Activated naive CD4-positive, alpha-beta T cell treated with anti-CD3 and anti-CD28 coated beads, Interleukin-2, amount 10 ng/mL, durations not matched to agents 5 hours and 36 hours (primary cell): ENCODE results near the gene PTPRM. TPM values are rescaled to one million over a fixed set of nuclear protein-coding genes. Genes with fewer than 3 reads are reported as not detected.

Source experiments
- total RNA-seq, 2 experiments: library from RNA; stranded (reverse); gene quantifications; one replicate each; pipeline ENCODE4 v1.2.3, GENCODE V29; 2021

PTPRM gene
- 1 to 10 TPM; 3.2 to 3.4 TPM for total RNA-seq

DNA sequence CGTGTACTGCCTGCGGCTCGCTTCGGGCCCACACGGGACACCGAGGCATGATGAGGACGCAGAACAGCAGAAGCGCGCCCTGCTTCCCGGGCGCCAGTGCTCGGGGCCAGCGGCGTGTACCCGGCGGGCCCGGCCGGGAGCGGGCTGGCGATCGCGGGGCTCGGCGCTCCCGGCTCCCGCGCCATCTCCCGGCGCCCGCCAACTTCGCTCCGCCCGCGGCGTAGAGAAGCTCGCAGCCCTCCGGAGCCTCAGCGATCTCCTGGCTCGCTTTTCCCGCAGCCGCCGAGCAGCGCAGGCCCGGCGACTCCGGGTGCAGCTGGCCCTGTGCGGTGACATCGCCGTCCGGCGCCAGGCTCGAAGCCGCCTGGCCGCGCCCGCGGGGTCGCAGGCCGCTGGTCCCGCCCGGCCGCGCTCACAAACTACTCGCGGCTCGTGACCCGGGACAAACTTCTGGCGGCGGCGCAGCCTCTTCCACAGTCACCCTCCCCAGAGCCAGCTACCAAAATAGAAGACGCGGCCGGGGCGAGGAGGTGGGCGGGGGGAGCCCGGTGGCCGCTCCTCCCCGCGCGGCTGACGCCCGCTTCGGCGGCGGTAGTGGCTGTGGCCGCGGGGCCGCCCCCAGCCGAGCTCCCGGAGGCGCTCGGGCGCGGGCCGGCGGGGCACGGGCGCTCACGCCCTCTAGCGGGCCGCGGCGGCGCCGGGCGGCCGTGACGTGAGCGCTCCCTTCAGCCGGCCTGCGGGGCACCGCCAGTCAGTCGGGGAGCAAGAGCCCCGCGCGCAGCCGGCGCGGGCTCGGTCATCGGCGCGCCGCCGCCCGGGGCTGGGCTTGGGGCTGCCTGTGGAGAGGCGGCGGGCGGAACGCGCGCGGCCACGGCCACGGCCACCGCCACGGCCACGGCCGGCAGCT is at the start of gene PTPRM:
TSS of gene PTPRM (plus strand) at position 750 of the 907 bp plus-strand sequence. CDS start 503 bp downstream, outside the sequence.

